ENCODE results near the gene CES2.

Gene CES2

GRCh38 chr16:66894055-66894454, 41.3 kb upstream of the CES2 start:
- H2BK120ac ChIP-seq (ENCODE audit: low read depth, low read length) = no peak overlapping the region
- no peak overlapping the region for H3K27ac ChIP-seq (ENCODE audit: low read length, poor library complexity, severe bottlenecking)
- H2AFZ ChIP-seq (ENCODE audit: low read depth, low read length) = no peak overlapping the region
- H3K27me3 ChIP-seq (ENCODE audit: control insufficient read depth in 1 of 2, insufficient read depth in 1 of 2, low read length in 2 of 2) = no peaks in the 10 kb centered on the region
- WGBS = 87% methylated on average over 2 of the region's 2 CpGs
- H3K4me3 ChIP-seq (ENCODE audit: insufficient read depth in 1 of 2, low read depth in 1 of 2, low read length in 2 of 2) = no peak overlapping the region
- no peak overlapping the region for H4K8ac ChIP-seq (ENCODE audit: low read length)
- DNase-seq = no peak
- no peak overlapping the region for H3K4ac ChIP-seq (ENCODE audit: low read depth in 1 of 2, low read length in 2 of 2)
- H4K91ac ChIP-seq (ENCODE audit: low read length) = no peak overlapping the region
- peaks cover 11% of the 10 kb centered on the region for H3K4me1 ChIP-seq (ENCODE audit: control insufficient read depth, insufficient read depth, low read depth, low read length)
- no peak overlapping the region for H2BK12ac ChIP-seq (ENCODE audit: low read length in 2 of 2)
- no peak overlapping the region for H2BK15ac ChIP-seq (ENCODE audit: low read depth, poor library complexity, severe bottlenecking)
- no peak overlapping the region for H3K14ac ChIP-seq (ENCODE audit: low read length in 2 of 2)
- H3K23ac ChIP-seq (ENCODE audit: low read length in 2 of 2) = no peak overlapping the region
- H2BK5ac ChIP-seq (ENCODE audit: low read depth, low read length, poor library complexity, severe bottlenecking) = no peak overlapping the region
- no peaks in the 10 kb centered on the region for H3K9me3 ChIP-seq (ENCODE audit: control insufficient read depth, low read length)
- H3K4me2 ChIP-seq (ENCODE audit: low read length, poor library complexity, severe bottlenecking) = no peak overlapping the region
- H2AK5ac ChIP-seq (ENCODE audit: low read length, severe bottlenecking) = no peak overlapping the region
- no peak overlapping the region for H3K18ac ChIP-seq (ENCODE audit: low read depth in 1 of 2, low read length in 2 of 2)
- H3K79me1 ChIP-seq (replicated peaks; ENCODE audit: low read length, poor library complexity, severe bottlenecking) = peaks cover 8% of the 10 kb centered on the region
- H3K9ac ChIP-seq (ENCODE audit: low read length) = no peak overlapping the region
- peaks cover 3 to 10% of the 10 kb centered on the region in 2 experiments for H3K36me3 ChIP-seq (ENCODE audit: control insufficient read depth in 1 of 2, insufficient read depth in 2 of 2, low read depth in 1 of 2, low read length in 2 of 2)

GRCh38 chr16:66894948-66895688, 40.2 kb upstream of the CES2 start:
- H2BK5ac ChIP-seq (ENCODE audit: low read depth, low read length, poor library complexity, severe bottlenecking) = no peak overlapping the region
- peak overlapping the region; percentile 67 for H4K8ac ChIP-seq (ENCODE audit: low read length)
- peak; percentile 83 for DNase-seq
- H2BK15ac ChIP-seq (ENCODE audit: low read depth, poor library complexity, severe bottlenecking) = peak overlapping the region; percentile 57
- peaks cover 18% of the 10 kb centered on the region for H3K4me1 ChIP-seq (ENCODE audit: control insufficient read depth, insufficient read depth, low read depth, low read length)
- H3K9me3 ChIP-seq (ENCODE audit: control insufficient read depth, low read length) = no peaks in the 10 kb centered on the region
- no peak overlapping the region for H3K4me3 ChIP-seq (ENCODE audit: insufficient read depth in 1 of 2, low read depth in 1 of 2, low read length in 2 of 2)
- no peak overlapping the region for H3K23ac ChIP-seq (ENCODE audit: low read length in 2 of 2)
- H3K27ac ChIP-seq (ENCODE audit: low read length, poor library complexity, severe bottlenecking) = no peak overlapping the region
- H3K4me2 ChIP-seq (ENCODE audit: low read length, poor library complexity, severe bottlenecking) = no peak overlapping the region
- H2BK12ac ChIP-seq (ENCODE audit: low read length in 2 of 2) = peak overlapping the region; percentile 38 to 97
- H3K18ac ChIP-seq (ENCODE audit: low read depth in 1 of 2, low read length in 2 of 2) = no peak overlapping the region
- H3K27me3 ChIP-seq (ENCODE audit: control insufficient read depth in 1 of 2, insufficient read depth in 1 of 2, low read length in 2 of 2) = no peaks in the 10 kb centered on the region
- no peak overlapping the region for H3K14ac ChIP-seq (ENCODE audit: low read length in 2 of 2)
- H2AK5ac ChIP-seq (ENCODE audit: low read length, severe bottlenecking) = no peak overlapping the region
- peak overlapping the region; percentile 23 for H3K9ac ChIP-seq (ENCODE audit: low read length)
- H2AFZ ChIP-seq (ENCODE audit: low read depth, low read length) = no peak overlapping the region
- H3K79me1 ChIP-seq (replicated peaks; ENCODE audit: low read length, poor library complexity, severe bottlenecking) = peaks cover 6% of the 10 kb centered on the region
- H2BK120ac ChIP-seq (ENCODE audit: low read depth, low read length) = peak overlapping the region; percentile 38
- H4K91ac ChIP-seq (ENCODE audit: low read length) = peak overlapping the region; percentile 76
- H3K36me3 ChIP-seq (ENCODE audit: control insufficient read depth in 1 of 2, insufficient read depth in 2 of 2, low read depth in 1 of 2, low read length in 2 of 2) = peaks cover 3 to 8% of the 10 kb centered on the region in 2 experiments
- H3K4ac ChIP-seq (ENCODE audit: low read depth in 1 of 2, low read length in 2 of 2) = no peak overlapping the region
- WGBS = 47% methylated on average over 11 of the region's 11 CpGs

GRCh38 chr16:66895689-66895979, 39.7 kb upstream of the CES2 start:
- Histone ChIP-seq H3K27ac (ENCODE audit: low read length, poor library complexity, severe bottlenecking) (no peak overlapping the region), H4K91ac (ENCODE audit: low read length) (peak overlapping the region; percentile 76), H2BK5ac (ENCODE audit: low read depth, low read length, poor library complexity, severe bottlenecking) (no peak overlapping the region), H3K18ac (ENCODE audit: low read depth in 1 of 2, low read length in 2 of 2) (no peak overlapping the region), H3K27me3 (ENCODE audit: control insufficient read depth in 1 of 2, insufficient read depth in 1 of 2, low read length in 2 of 2) (no peaks in the 10 kb centered on the region), H3K4me3 (ENCODE audit: insufficient read depth in 1 of 2, low read depth in 1 of 2, low read length in 2 of 2) (no peak overlapping the region), H3K79me1 (replicated peaks; ENCODE audit: low read length, poor library complexity, severe bottlenecking) (peaks cover 5% of the 10 kb centered on the region), H2BK120ac (ENCODE audit: low read depth, low read length) (peak overlapping the region; percentile 38), H3K4ac (ENCODE audit: low read depth in 1 of 2, low read length in 2 of 2) (no peak overlapping the region), H3K14ac (ENCODE audit: low read length in 2 of 2) (no peak overlapping the region), H4K8ac (ENCODE audit: low read length) (peak overlapping the region; percentile 67), H2AFZ (ENCODE audit: low read depth, low read length) (no peak overlapping the region), H3K9me3 (ENCODE audit: control insufficient read depth, low read length) (no peaks in the 10 kb centered on the region), H3K23ac (ENCODE audit: low read length in 2 of 2) (no peak overlapping the region), H2BK12ac (ENCODE audit: low read length in 2 of 2) (peak overlapping the region in 1 of 2 experiments; percentile 38), H3K36me3 (ENCODE audit: control insufficient read depth in 1 of 2, insufficient read depth in 2 of 2, low read depth in 1 of 2, low read length in 2 of 2) (peaks cover 3 to 8% of the 10 kb centered on the region in 2 experiments), H2AK5ac (ENCODE audit: low read length, severe bottlenecking) (peak overlapping the region; percentile 6), H3K4me1 (ENCODE audit: control insufficient read depth, insufficient read depth, low read depth, low read length) (peaks cover 23% of the 10 kb centered on the region), H3K4me2 (ENCODE audit: low read length, poor library complexity, severe bottlenecking) (no peak overlapping the region), H2BK15ac (ENCODE audit: low read depth, poor library complexity, severe bottlenecking) (peak overlapping the region; percentile 57), H3K9ac (ENCODE audit: low read length) (peak overlapping the region; percentile 23)
- DNase-seq = no peak
- 91% methylated on average over 5 of the region's 5 CpGs for WGBS

- H2AK5ac ChIP-seq (ENCODE audit: low read length, severe bottlenecking) = peak overlapping the region; percentile 6
- no peak overlapping the region for H2AFZ ChIP-seq (ENCODE audit: low read depth, low read length)
- H3K9ac ChIP-seq (ENCODE audit: low read length) = peak overlapping the region; percentile 23
- DNase-seq = no peak
- 95% methylated on average over 3 of the region's 3 CpGs for WGBS
- H3K79me1 ChIP-seq (replicated peaks; ENCODE audit: low read length, poor library complexity, severe bottlenecking) = peaks cover 4% of the 10 kb centered on the region
- H3K27me3 ChIP-seq (ENCODE audit: control insufficient read depth in 1 of 2, insufficient read depth in 1 of 2, low read length in 2 of 2) = no peaks in the 10 kb centered on the region
- peak overlapping the region; percentile 76 for H4K91ac ChIP-seq (ENCODE audit: low read length)
- H3K4ac ChIP-seq (ENCODE audit: low read depth in 1 of 2, low read length in 2 of 2) = no peak overlapping the region
- no peak overlapping the region for H3K27ac ChIP-seq (ENCODE audit: low read length, poor library complexity, severe bottlenecking)
- H3K18ac ChIP-seq (ENCODE audit: low read depth in 1 of 2, low read length in 2 of 2) = no peak overlapping the region
- H3K36me3 ChIP-seq (ENCODE audit: control insufficient read depth in 1 of 2, insufficient read depth in 2 of 2, low read depth in 1 of 2, low read length in 2 of 2) = peaks cover 3 to 8% of the 10 kb centered on the region in 2 experiments
- H3K4me2 ChIP-seq (ENCODE audit: low read length, poor library complexity, severe bottlenecking) = no peak overlapping the region
- no peaks in the 10 kb centered on the region for H3K9me3 ChIP-seq (ENCODE audit: control insufficient read depth, low read length)
- no peak overlapping the region for H3K14ac ChIP-seq (ENCODE audit: low read length in 2 of 2)
- no peak overlapping the region for H3K23ac ChIP-seq (ENCODE audit: low read length in 2 of 2)
- H2BK5ac ChIP-seq (ENCODE audit: low read depth, low read length, poor library complexity, severe bottlenecking) = no peak overlapping the region
- peak overlapping the region; percentile 9 for H4K8ac ChIP-seq (ENCODE audit: low read length)
- no peak overlapping the region for H2BK120ac ChIP-seq (ENCODE audit: low read depth, low read length)
- H3K4me1 ChIP-seq (ENCODE audit: control insufficient read depth, insufficient read depth, low read depth, low read length) = peaks cover 27% of the 10 kb centered on the region
- no peak overlapping the region for H3K4me3 ChIP-seq (ENCODE audit: insufficient read depth in 1 of 2, low read depth in 1 of 2, low read length in 2 of 2)
- peak overlapping the region in 1 of 2 experiments; percentile 38 for H2BK12ac ChIP-seq (ENCODE audit: low read length in 2 of 2)
- H2BK15ac ChIP-seq (ENCODE audit: low read depth, poor library complexity, severe bottlenecking) = no peak overlapping the region
Observed at GRCh38 chr16:66895999-66896398, 39.3 kb upstream of the CES2 start.

All from mesenchymal stem cell (in vitro differentiated cells and primary cell).